BLaER1 (cell line): Measurements from ENCODE around the gene HMHB1.

Experiments
- H3K27ac ChIP-seq: shearing (Covaris generic); formaldehyde crosslinking; 2 replicates; pipeline ENCODE4 v1.8.1; 2022
- H3K27me3 ChIP-seq: shearing (Covaris generic); formaldehyde crosslinking; 2 replicates; pipeline ENCODE4 v1.8.1; 2022
- H3K36me3 ChIP-seq: shearing (Covaris generic); formaldehyde crosslinking; 2 replicates; pipeline ENCODE4 v1.8.1; 2022
- H3K4me1 ChIP-seq: shearing (Covaris generic); formaldehyde crosslinking; 2 replicates; pipeline ENCODE4 v1.8.1; 2022
- H3K4me2 ChIP-seq: shearing (Covaris generic); formaldehyde crosslinking; 2 replicates; pipeline ENCODE4 v1.8.1; 2022
- H3K4me3 ChIP-seq: shearing (Covaris generic); formaldehyde crosslinking; 2 replicates; pipeline ENCODE4 v1.8.1; 2022
- H3K9ac ChIP-seq: shearing (Covaris generic); formaldehyde crosslinking; 2 replicates; pipeline ENCODE4 v1.8.1; 2022
- H3K9me3 ChIP-seq: shearing (Covaris generic); formaldehyde crosslinking; 2 replicates; pipeline ENCODE4 v1.8.1; 2022
- H4K20me1 ChIP-seq: shearing (Covaris generic); formaldehyde crosslinking; 2 replicates; pipeline ENCODE4 v1.8.1; 2022
- Cebpa-rat ChIP-seq: shearing (Covaris generic); IDR thresholded peaks from 2 replicates; pipeline ENCODE4 v1.8.1; 2022

Gene HMHB1

GRCh38 chr5:143828710-143829109, 16.7 kb downstream of the HMHB1 start:
- Histone ChIP-seq H3K4me3 (no peak overlapping the region), H3K4me1 (peaks cover 24% of the 10 kb centered on the region), H3K36me3 (no peaks in the 10 kb centered on the region), H3K9ac (no peak overlapping the region; the same call in 1 of the 2 replicates), H3K27me3 (no peaks in the 10 kb centered on the region), H3K9me3 (no peaks in the 10 kb centered on the region), H3K4me2 (peak overlapping the region; percentile 44), H4K20me1 (no peaks in the 10 kb centered on the region), H3K27ac (no peak overlapping the region)
- no peak for TF ChIP-seq Cebpa-rat

GRCh38 chr5:143833177-143833576, 21.2 kb downstream of the HMHB1 start:
- Histone ChIP-seq H3K27ac (no peak overlapping the region), H3K9ac (no peak overlapping the region), H4K20me1 (no peaks in the 10 kb centered on the region), H3K36me3 (no peaks in the 10 kb centered on the region), H3K9me3 (no peaks in the 10 kb centered on the region), H3K4me2 (no peak overlapping the region), H3K4me3 (no peak overlapping the region), H3K4me1 (peaks cover 8% of the 10 kb centered on the region), H3K27me3 (no peaks in the 10 kb centered on the region)
- no peak for TF ChIP-seq Cebpa-rat

DNA sequence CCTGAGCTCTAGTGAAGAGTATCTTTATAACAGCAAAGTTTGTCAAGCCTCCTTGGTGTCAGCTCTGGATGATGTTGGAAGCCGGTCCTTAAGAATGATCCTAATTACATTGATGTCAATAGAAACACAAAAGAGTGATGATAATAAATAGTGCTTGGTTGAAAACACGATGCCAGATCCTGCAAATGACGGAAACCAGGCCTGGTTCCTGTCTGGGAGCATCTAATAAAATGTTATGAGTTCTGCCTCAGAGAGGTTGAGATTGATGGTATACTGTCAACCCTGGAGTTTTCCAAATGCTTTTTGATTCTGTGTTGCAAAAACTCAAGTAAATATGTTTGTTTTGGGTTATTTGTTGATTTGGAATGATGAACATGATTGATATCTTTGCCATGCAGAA, 23.3 kb downstream of the HMHB1 start:
- Histone ChIP-seq H3K36me3 (no peaks in the 10 kb centered on the region), H3K4me2 (no peak overlapping the region), H3K27ac (no peak overlapping the region), H3K9ac (no peak overlapping the region), H3K27me3 (no peaks in the 10 kb centered on the region), H3K4me3 (no peak overlapping the region), H3K9me3 (no peaks in the 10 kb centered on the region), H3K4me1 (no peaks in the 10 kb centered on the region), H4K20me1 (no peaks in the 10 kb centered on the region)
- TF ChIP-seq Cebpa-rat = no peak

GRCh38 chr5:143836161-143836725, 24.3 kb downstream of the HMHB1 start:
- no peak overlapping the region for H3K4me2 ChIP-seq
- TF ChIP-seq Cebpa-rat = no peak
- H3K4me1 ChIP-seq = no peaks in the 10 kb centered on the region

GRCh38 chr5:143837306-143837848, 25.4 kb downstream of the HMHB1 start:
- no peak overlapping the region for H3K27ac ChIP-seq
- no peaks in the 10 kb centered on the region for H3K4me1 ChIP-seq
- no peak overlapping the region for H3K4me3 ChIP-seq
- no peaks in the 10 kb centered on the region for H3K9me3 ChIP-seq
- no peaks in the 10 kb centered on the region for H4K20me1 ChIP-seq
- H3K4me2 ChIP-seq = no peak overlapping the region
- H3K27me3 ChIP-seq = no peaks in the 10 kb centered on the region
- H3K9ac ChIP-seq = no peak overlapping the region
- TF ChIP-seq Cebpa-rat = no peak
- no peaks in the 10 kb centered on the region for H3K36me3 ChIP-seq

More at GRCh38 chr5:143836161-143836725, 24.3 kb downstream of the HMHB1 start:
- no peaks in the 10 kb centered on the region for H3K9me3 ChIP-seq
- no peak overlapping the region for H3K9ac ChIP-seq
- no peak overlapping the region for H3K4me3 ChIP-seq
- no peaks in the 10 kb centered on the region for H4K20me1 ChIP-seq
- H3K36me3 ChIP-seq = no peaks in the 10 kb centered on the region
- H3K27me3 ChIP-seq = no peaks in the 10 kb centered on the region
- H3K27ac ChIP-seq = no peak overlapping the region

GRCh38 chr5:143841446-143841845, 29.5 kb downstream of the HMHB1 start:
- Histone ChIP-seq H3K9me3 (no peaks in the 10 kb centered on the region), H3K27ac (no peak overlapping the region), H3K4me2 (no peak overlapping the region), H4K20me1 (no peaks in the 10 kb centered on the region), H3K27me3 (no peaks in the 10 kb centered on the region), H3K9ac (no peak overlapping the region), H3K4me1 (no peaks in the 10 kb centered on the region), H3K36me3 (no peaks in the 10 kb centered on the region), H3K4me3 (no peak overlapping the region)
- no peak for TF ChIP-seq Cebpa-rat

DNA sequence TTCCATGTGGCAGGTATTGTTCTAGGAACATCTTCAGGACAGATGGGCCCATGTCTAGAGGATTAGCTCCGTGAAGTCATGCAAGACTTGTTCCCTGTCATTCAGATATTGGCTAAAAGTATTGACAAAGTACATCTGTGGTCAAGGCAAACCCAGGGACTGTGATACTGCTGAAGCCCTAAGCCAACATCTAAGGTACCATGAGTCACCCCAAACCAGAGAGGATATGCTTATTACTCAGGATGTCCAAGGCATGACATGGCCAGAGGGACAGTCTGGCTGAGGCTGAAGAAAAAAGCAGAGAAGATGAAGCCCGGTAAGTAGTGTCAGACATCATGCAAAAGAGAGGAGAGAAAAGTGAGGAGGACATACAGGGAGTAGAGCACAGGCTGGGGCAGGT, 31.0 kb downstream of the HMHB1 start:
- no peak overlapping the region for H3K4me2 ChIP-seq
- no peak overlapping the region for H3K27ac ChIP-seq
- H3K9ac ChIP-seq = no peak overlapping the region
- no peak for TF ChIP-seq Cebpa-rat
- no peaks in the 10 kb centered on the region for H3K4me1 ChIP-seq
- no peak overlapping the region for H3K4me3 ChIP-seq
- H3K36me3 ChIP-seq = no peaks in the 10 kb centered on the region
- H4K20me1 ChIP-seq = no peaks in the 10 kb centered on the region
- no peaks in the 10 kb centered on the region for H3K27me3 ChIP-seq
- no peaks in the 10 kb centered on the region for H3K9me3 ChIP-seq

DNA sequence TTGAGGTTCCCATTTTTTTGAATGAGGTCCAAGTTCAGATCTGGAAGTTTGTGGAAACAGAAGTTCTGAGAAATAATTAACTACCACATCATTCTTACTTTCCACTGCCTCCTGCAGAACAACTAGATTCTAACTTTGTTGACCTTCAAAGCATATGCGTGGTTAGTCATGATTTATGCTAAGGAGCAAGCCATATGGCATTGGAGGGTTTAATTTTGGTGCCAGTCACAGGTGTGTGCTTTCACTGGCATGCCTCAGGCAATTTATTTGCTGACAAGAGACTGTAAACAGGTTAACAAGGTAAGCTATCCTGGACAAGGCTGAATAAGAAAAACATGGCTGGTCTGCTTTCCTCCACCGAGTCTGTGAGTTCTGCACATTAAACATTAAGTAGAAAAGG, 31.5 kb downstream of the HMHB1 start:
- no peak for TF ChIP-seq Cebpa-rat
- no peaks in the 10 kb centered on the region for H4K20me1 ChIP-seq
- H3K36me3 ChIP-seq = no peaks in the 10 kb centered on the region
- H3K4me1 ChIP-seq = no peaks in the 10 kb centered on the region
- H3K9me3 ChIP-seq = no peaks in the 10 kb centered on the region
- no peak overlapping the region for H3K4me2 ChIP-seq
- H3K9ac ChIP-seq = no peak overlapping the region
- no peak overlapping the region for H3K4me3 ChIP-seq
- no peaks in the 10 kb centered on the region for H3K27me3 ChIP-seq
- no peak overlapping the region for H3K27ac ChIP-seq

DNA sequence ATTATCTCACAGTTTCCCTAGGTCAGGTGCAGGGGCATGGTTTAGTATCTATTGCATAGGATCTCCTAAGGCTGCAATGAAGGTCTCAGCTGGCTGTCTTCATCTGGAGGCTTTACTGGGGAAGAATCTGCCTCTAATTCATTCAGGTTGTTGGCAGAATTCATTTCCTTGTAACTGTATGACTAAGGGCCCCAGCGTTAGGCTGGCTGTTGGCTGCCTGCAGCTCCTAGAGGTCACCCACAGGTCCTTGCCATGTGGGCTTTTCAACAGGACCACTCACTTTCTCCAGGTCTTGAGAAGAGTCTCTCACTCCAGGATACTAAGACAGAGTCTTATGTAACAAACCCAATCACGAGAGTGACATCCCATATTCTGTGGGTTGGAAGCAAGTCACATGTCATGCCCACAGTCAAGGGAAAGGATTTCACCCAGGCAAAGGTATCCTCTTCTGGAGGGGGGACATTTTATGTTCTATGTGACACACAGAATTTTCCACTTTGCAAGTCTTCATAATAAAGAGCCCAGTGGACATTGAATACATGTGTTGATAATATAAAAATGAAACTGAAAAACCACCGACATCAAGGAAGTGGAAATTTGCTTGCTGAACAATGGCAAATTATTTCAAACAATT, 38.2 kb downstream of the HMHB1 start:
- TF ChIP-seq Cebpa-rat = no peak

DNA sequence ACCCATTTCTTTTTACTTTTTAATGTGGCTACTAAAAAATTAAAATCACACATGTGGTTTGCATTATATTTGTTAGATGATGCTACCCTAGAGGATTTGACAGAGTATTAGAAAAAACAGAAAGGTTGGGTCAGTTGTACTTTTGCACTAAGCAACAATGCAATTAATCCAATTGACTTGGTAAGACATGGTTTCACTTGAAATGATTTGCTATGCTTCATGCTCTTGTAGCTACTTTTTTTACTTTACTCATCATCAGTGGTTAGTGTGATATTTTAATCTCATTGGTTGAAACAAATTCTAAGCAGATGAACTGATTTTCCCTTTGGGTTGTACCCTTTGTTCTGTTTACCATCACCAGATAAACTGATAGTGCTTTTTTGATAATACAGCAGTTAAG, 39.4 kb downstream of the HMHB1 start:
- no peaks in the 10 kb centered on the region for H3K36me3 ChIP-seq
- H3K4me2 ChIP-seq = no peak overlapping the region
- H3K9ac ChIP-seq = no peak overlapping the region
- no peaks in the 10 kb centered on the region for H4K20me1 ChIP-seq
- no peaks in the 10 kb centered on the region for H3K27me3 ChIP-seq
- no peak for TF ChIP-seq Cebpa-rat
- peaks cover 7% of the 10 kb centered on the region; the same call in 1 of the 2 replicates for H3K9me3 ChIP-seq
- H3K4me1 ChIP-seq = no peaks in the 10 kb centered on the region
- H3K4me3 ChIP-seq = no peak overlapping the region
- H3K27ac ChIP-seq = no peak overlapping the region

More for the DNA sequence above, 38.2 kb downstream of the HMHB1 start:
- no peaks in the 10 kb centered on the region for H3K27me3 ChIP-seq
- H3K36me3 ChIP-seq = no peaks in the 10 kb centered on the region
- H3K9ac ChIP-seq = no peak overlapping the region
- H3K4me3 ChIP-seq = no peak overlapping the region
- no peak overlapping the region for H3K4me2 ChIP-seq
- no peaks in the 10 kb centered on the region for H3K4me1 ChIP-seq
- H3K9me3 ChIP-seq = peaks cover 7% of the 10 kb centered on the region; the same call in 1 of the 2 replicates
- no peaks in the 10 kb centered on the region for H4K20me1 ChIP-seq
- no peak overlapping the region for H3K27ac ChIP-seq
